Measurements from ENCODE around the gene ZNF28.
"Not testable (repeated sequence)": the region's sequence is repeated elsewhere in the genome, so short reads cannot be mapped to it uniquely, and the experiment has no call there.

DNA sequence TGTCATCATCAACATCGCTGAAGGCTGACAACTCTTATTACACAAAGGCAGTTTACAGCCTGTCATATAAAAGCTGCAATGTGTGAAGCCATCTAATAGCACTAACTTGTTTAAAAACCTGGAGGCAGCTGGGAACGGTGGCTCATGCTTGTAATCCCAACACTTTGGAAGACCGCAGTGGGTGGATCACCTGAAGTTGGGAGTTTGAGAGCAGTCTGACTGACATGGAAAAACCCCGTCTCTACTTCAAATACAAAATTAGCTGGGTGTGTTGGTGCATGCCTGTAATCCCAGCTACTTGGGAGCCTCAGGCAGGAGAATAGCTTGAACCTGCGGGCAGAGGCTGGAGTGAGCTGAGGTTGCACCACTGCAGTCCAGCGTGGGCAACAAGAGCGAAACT is 8.4 kb upstream of the ZNF28 start:
- not testable (repeated sequence) for TF ChIP-seq SMC3 (conservative IDR thresholded peaks at IDR 0.05; ENCODE audit: insufficient read depth, low read depth, low read length); ETV6 (IDR thresholded peaks at IDR 0.05; ENCODE audit: borderline replicate concordance in 1 of 2, low read depth in 2 of 2, low read length in 1 of 2); ETV6 (CRISPR knock-in tag; IDR thresholded peaks at IDR 0.05; ENCODE audit: borderline replicate concordance); ETS2 (tag; IDR thresholded peaks at IDR 0.05; ENCODE audit: borderline replicate concordance, poor library complexity, severe bottlenecking)
- TF ChIP-seq, protein P1, sequence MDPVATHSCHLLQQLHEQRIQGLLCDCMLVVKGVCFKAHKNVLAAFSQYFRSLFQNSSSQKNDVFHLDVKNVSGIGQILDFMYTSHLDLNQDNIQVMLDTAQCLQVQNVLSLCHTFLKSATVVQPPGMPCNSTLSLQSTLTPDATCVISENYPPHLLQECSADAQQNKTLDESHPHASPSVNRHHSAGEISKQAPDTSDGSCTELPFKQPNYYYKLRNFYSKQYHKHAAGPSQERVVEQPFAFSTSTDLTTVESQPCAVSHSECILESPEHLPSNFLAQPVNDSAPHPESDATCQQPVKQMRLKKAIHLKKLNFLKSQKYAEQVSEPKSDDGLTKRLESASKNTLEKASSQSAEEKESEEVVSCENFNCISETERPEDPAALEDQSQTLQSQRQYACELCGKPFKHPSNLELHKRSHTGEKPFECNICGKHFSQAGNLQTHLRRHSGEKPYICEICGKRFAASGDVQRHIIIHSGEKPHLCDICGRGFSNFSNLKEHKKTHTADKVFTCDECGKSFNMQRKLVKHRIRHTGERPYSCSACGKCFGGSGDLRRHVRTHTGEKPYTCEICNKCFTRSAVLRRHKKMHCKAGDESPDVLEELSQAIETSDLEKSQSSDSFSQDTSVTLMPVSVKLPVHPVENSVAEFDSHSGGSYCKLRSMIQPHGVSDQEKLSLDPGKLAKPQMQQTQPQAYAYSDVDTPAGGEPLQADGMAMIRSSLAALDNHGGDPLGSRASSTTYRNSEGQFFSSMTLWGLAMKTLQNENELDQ (CRISPR knock-in tag; IDR thresholded peaks at IDR 0.05; ENCODE audit: borderline replicate concordance) = not testable (repeated sequence)
- TF ChIP-seq, protein P2, sequence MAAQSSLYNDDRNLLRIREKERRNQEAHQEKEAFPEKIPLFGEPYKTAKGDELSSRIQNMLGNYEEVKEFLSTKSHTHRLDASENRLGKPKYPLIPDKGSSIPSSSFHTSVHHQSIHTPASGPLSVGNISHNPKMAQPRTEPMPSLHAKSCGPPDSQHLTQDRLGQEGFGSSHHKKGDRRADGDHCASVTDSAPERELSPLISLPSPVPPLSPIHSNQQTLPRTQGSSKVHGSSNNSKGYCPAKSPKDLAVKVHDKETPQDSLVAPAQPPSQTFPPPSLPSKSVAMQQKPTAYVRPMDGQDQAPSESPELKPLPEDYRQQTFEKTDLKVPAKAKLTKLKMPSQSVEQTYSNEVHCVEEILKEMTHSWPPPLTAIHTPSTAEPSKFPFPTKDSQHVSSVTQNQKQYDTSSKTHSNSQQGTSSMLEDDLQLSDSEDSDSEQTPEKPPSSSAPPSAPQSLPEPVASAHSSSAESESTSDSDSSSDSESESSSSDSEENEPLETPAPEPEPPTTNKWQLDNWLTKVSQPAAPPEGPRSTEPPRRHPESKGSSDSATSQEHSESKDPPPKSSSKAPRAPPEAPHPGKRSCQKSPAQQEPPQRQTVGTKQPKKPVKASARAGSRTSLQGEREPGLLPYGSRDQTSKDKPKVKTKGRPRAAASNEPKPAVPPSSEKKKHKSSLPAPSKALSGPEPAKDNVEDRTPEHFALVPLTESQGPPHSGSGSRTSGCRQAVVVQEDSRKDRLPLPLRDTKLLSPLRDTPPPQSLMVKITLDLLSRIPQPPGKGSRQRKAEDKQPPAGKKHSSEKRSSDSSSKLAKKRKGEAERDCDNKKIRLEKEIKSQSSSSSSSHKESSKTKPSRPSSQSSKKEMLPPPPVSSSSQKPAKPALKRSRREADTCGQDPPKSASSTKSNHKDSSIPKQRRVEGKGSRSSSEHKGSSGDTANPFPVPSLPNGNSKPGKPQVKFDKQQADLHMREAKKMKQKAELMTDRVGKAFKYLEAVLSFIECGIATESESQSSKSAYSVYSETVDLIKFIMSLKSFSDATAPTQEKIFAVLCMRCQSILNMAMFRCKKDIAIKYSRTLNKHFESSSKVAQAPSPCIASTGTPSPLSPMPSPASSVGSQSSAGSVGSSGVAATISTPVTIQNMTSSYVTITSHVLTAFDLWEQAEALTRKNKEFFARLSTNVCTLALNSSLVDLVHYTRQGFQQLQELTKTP (IDR thresholded peaks at IDR 0.05; ENCODE audit: low read depth in 1 of 2, partially characterized antibody in 2 of 2) = not testable (repeated sequence)

All from K562 (cell line).